GM12878 (cell line): ENCODE data around the gene MEAK7. TPM values are rescaled to one million over a fixed set of nuclear protein-coding genes. Genes with fewer than 3 reads are reported as not detected.
A peak's percentile ranks its signal among the peaks of the same experiment; 100 is the strongest.

Experiments used
- ATAC-seq: fragments of 200-7000 bp; cut with Tn5 transposase; 3 replicates; pipeline ENCODE4 v1.9.1; 2020; ENCODE audit warnings: mild to moderate bottlenecking, moderate library complexity
- BruUV-seq: library from RNA; stranded (reverse); fragments of 400-500 nt; replicated peaks from 2 replicates; lab custom pipeline; 2021; lab: Mats Ljungman, UMichigan
- CTCF ChIA-PET: fragments of 300-600 bp; sonication (Branson Sonifier 250); formaldehyde crosslinking; extraction: SDS; loops from one replicate; lab custom pipeline; 2021; ENCODE audit warnings: inconsistent platforms; lab: Yijun Ruan, JAX
- POLR2A ChIA-PET: fragments of 350-600 bp; formaldehyde crosslinking; extraction: SDS; loops from one replicate; lab custom pipeline; 2021; ENCODE audit warnings: inconsistent platforms; lab: Charles Lee
- RAD21 ChIA-PET: fragments of 300-600 bp; sonication (Branson Sonifier 250); formaldehyde crosslinking; loops from one replicate; lab custom pipeline; 2023; ENCODE audit warnings: antibody characterized with exemption; ENCODE audit not compliant: unreplicated experiment; lab: Charles Lee
- SMC1A ChIA-PET: fragments of 300-600 bp; sonication (Branson Sonifier 250); formaldehyde crosslinking; loops from one replicate; lab custom pipeline; 2023; ENCODE audit not compliant: unreplicated experiment, uncharacterized antibody; lab: Charles Lee
- DNase-seq: peaks from one replicate; pipeline ENCODE4 v3.0.0-alpha.2; 2011; ENCODE audit warnings: low read depth, low spot score
- FAIRE-seq: peaks from 3 replicates; lab custom pipeline; 2011; peaks lifted over from hg19 to GRCh38; lab: Jason Lieb, UNC
- H2AFZ ChIP-seq: 2 replicates; pipeline ENCODE4 v1.6.0; 2011; ENCODE audit warnings: low read depth, low read length, control low read depth; ENCODE audit not compliant: control insufficient read depth
- H3K27ac ChIP-seq: 2 replicates; pipeline ENCODE4 v1.5.1; 2011; ENCODE audit warnings: control low read depth; ENCODE audit not compliant: control insufficient read depth, insufficient read depth
- H3K27me3 ChIP-seq, 2 experiments: replicated peaks in 1 of 2; 2 replicates each; pipeline versions ENCODE4 v1.6.0 to v1.6.1; 2011; ENCODE audit warnings: low read length in 1 of 2; ENCODE audit not compliant: control insufficient read depth in 2 of 2, insufficient read depth in 2 of 2
- H3K36me3 ChIP-seq, 2 experiments: 2 replicates each; pipeline ENCODE4 v1.5.1; 2011; ENCODE audit warnings: low read length in 1 of 2; ENCODE audit not compliant: control insufficient read depth in 2 of 2, insufficient read depth in 2 of 2
- H3K4me1 ChIP-seq: 2 replicates; pipeline ENCODE4 v1.6.1; 2011; ENCODE audit warnings: mild to moderate bottlenecking, low read length, moderate library complexity, mixed read lengths; ENCODE audit not compliant: control insufficient read depth, insufficient read depth
- H3K4me2 ChIP-seq: 2 replicates; pipeline ENCODE4 v1.6.0; 2011; ENCODE audit warnings: control low read depth; ENCODE audit not compliant: control insufficient read depth, insufficient read depth
- H3K4me3 ChIP-seq: fragments of 200-600 bp; sonication (generic); 2 replicates; pipeline ENCODE4 v1.5.1; 2016
- H3K79me2 ChIP-seq: 2 replicates; pipeline ENCODE4 v1.6.0; 2011; ENCODE audit warnings: low read length; ENCODE audit not compliant: control insufficient read depth, insufficient read depth
- H3K9ac ChIP-seq: 2 replicates; pipeline ENCODE4 v1.8.0; 2011; ENCODE audit warnings: low read length, control low read depth, mixed read lengths; ENCODE audit not compliant: control insufficient read depth, insufficient read depth
- H3K9me3 ChIP-seq: replicated peaks from 3 replicates; pipeline ENCODE4 v1.5.1; 2011; ENCODE audit warnings: mild to moderate bottlenecking, low read length; ENCODE audit not compliant: control insufficient read depth, insufficient read depth
- H4K20me1 ChIP-seq: 2 replicates; pipeline ENCODE4 v1.6.0; 2011; ENCODE audit not compliant: control insufficient read depth, insufficient read depth
- BMI1 ChIP-seq: fragments of 450-650 bp; IDR thresholded peaks from 2 replicates; pipeline ENCODE4 v1.6.1; 2016; ENCODE audit warnings: mild to moderate bottlenecking, moderate library complexity, borderline replicate concordance
- CEBPZ ChIP-seq: fragments of 150-350 bp; IDR thresholded peaks from 2 replicates; pipeline ENCODE4 v1.6.1; 2016; ENCODE audit warnings: low read depth, low read length
- E2F4 ChIP-seq: IDR thresholded peaks from 2 replicates; pipeline ENCODE4 v1.6.1; 2012; ENCODE audit warnings: low read depth, low read length, improper control_type of control experiment
- POLR2AphosphoS2 ChIP-seq: IDR thresholded peaks from 2 replicates; pipeline ENCODE4 v1.6.1; 2011; ENCODE audit warnings: low read depth, mild to moderate bottlenecking, low read length, improper control_type of control experiment, moderate library complexity
- RAD51 ChIP-seq: fragments of 450-650 bp; IDR thresholded peaks from 2 replicates; pipeline ENCODE4 v1.6.1; 2016; ENCODE audit warnings: moderate library complexity, mild to moderate bottlenecking, inconsistent platforms
- RB1 ChIP-seq: fragments of 450-650 bp; formaldehyde crosslinking; IDR thresholded peaks from 2 replicates; pipeline ENCODE4 v1.6.1; 2017; ENCODE audit warnings: mild to moderate bottlenecking, borderline replicate concordance
- SMAD1 ChIP-seq: fragments of 450-650 bp; IDR thresholded peaks from 2 replicates; pipeline ENCODE4 v1.6.1; 2018; ENCODE audit warnings: mild to moderate bottlenecking, low read depth; ENCODE audit not compliant: partially characterized antibody
- SRF ChIP-seq, 2 experiments: IDR thresholded peaks; 2 replicates each; pipeline ENCODE4 v1.6.1; 2011; ENCODE audit warnings: low read depth in 2 of 2, low read length in 2 of 2, mild to moderate bottlenecking in 1 of 2, moderate library complexity in 1 of 2
- ZBTB33 ChIP-seq: fragments of 450-650 bp; IDR thresholded peaks from 2 replicates; pipeline ENCODE4 v1.6.1; 2017; ENCODE audit warnings: mild to moderate bottlenecking
- ZBTB4 ChIP-seq: fragments of 450-650 bp; formaldehyde crosslinking; IDR thresholded peaks from 2 replicates; pipeline ENCODE4 v1.4.0; 2022; ENCODE audit warnings: mild to moderate bottlenecking, moderate library complexity
- WGBS: methylation state at CpG from one replicate; pipeline ENCODE4 v1.1.6; 2016; ENCODE audit warnings: low lambda C conversion rate; ENCODE audit not compliant: insufficient replicate concordance, insufficient coverage; ENCODE audit errors: missing lambda C conversion rate; 5-methylcytosine and 5-hydroxymethylcytosine counted together
- in situ Hi-C: fragments of 300-500 bp; cut with MboI; formaldehyde crosslinking; loops from 9 replicates; pipeline ENCODE4 v1.14.3; 2018; ENCODE audit warnings: mixed read lengths
- intact Hi-C: fragments of 100-400 bp; cut with micrococcal nuclease; formaldehyde crosslinking; loops from one replicate; pipeline ENCODE4 v1.14.2; 2022; ENCODE audit not compliant: unreplicated experiment
- polyA plus RNA-seq, 11 experiments: library from polyadenylated mRNA; depleted of rRNA in 4 of 11; unstranded in 6 of 11; stranded (reverse) in 5 of 11; fragments of >200 nt; fragmentation: Nextera tagmentation in 4 of 11; fragmentation: Illumina TruSeq in 1 of 11; extraction: Ambion mirVana in 4 of 11; extraction: Trizol in 1 of 11; gene quantifications; 1 replicate in 1 of 11; 2 replicates in 10 of 11; pipeline versions ENCODE4 v1.2.1 to v1.2.3, GENCODE V29; 2011 to 2016; ENCODE audit warnings: inconsistent platforms in 2 of 11, missing spikeins in 2 of 11, low read depth in 1 of 11
- total RNA-seq, 4 experiments: library from RNA; depleted of rRNA in 3 of 4; stranded (reverse); fragments of >200 nt in 3 of 4; fragmentation: Illumina TruSeq in 1 of 4; extraction: Trizol in 1 of 4; gene quantifications; 2 replicates each; pipeline versions ENCODE4 v1.2.1 to v1.2.3, GENCODE V29; 2013 to 2021

MEAK7 gene
- total and polyA plus RNA-seq, 10 of the 15 experiments (the other 5 are each of a cell fraction or from before 2014, with no cell fraction given): 1.4 to 11.9 (median 6.4) TPM

GRCh38 chr16:84514295-84514873 lies 9.9 kb upstream of the MEAK7 start:
- no peak for DNase-seq
- TF ChIP-seq CEBPZ (no peak), E2F4 (no peak), BMI1 (peak; percentile 22; the same call in 1 of the 2 replicates), RAD51 (no peak), POLR2AphosphoS2 (no peak), ZBTB33 (no peak), ZBTB4 (peak; percentile 32; the same call in 1 of the 2 replicates), SRF (IDR thresholded peaks at IDR 0.05; ENCODE audit: low read depth in 2 of 2, low read length in 2 of 2) (no peak), RB1 (peak; percentile 53; the same call in 1 of the 2 replicates), SMAD1 (no peak)

More at GRCh38 chr16:84514295-84514873, 9.9 kb upstream of the MEAK7 start:
- CTCF ChIA-PET: interaction anchor here (0.6 to 11.6 kb wide), 18 partner anchors 8 to 224 kb away, joined by 3 to 299 read pairs (median 5); partner anchors contain the start of gene COTL1
- Histone ChIP-seq H3K27me3 (no peaks in the 10 kb centered on the region), H3K79me2 (peaks cover 2% of the 10 kb centered on the region; the same call in 1 of the 2 replicates), H3K4me1 (peaks cover 44% of the 10 kb centered on the region), H3K9me3 (no peaks in the 10 kb centered on the region), H3K4me3 (no peak overlapping the region), H4K20me1 (no peaks in the 10 kb centered on the region), H3K4me2 (peak overlapping the region; percentile 85), H2AFZ (peak overlapping the region; percentile 60), H3K27ac (peak overlapping the region; percentile 99), H3K36me3 (no peaks in the 10 kb centered on the region), H3K9ac (peak overlapping the region; percentile 92)
- WGBS: 28% methylated on average over 14 of the region's 14 CpGs
- TSS peak; percentile 100 for BruUV-seq
- RAD21 ChIA-PET: interaction anchor here (1.0 to 6.6 kb wide), 9 partner anchors 8 to 239 kb away, joined by 3 to 194 read pairs (median 7); partner anchors contain the start of gene COTL1
- in situ Hi-C loops: loop anchor here (5.0 to 25.0 kb wide), 3 partner anchors 108 to 448 kb away; no protein-coding TSS in a partner anchor
- intact Hi-C loops: loop anchor here (2.0 kb wide), 2 partner anchors 48 to 102 kb away; no protein-coding TSS in a partner anchor
- SMC1A ChIA-PET: interaction anchor here (0.6 to 13.2 kb wide), 18 partner anchors 8 to 240 kb away, joined by 3 to 183 read pairs (median 10); partner anchors contain the start of gene COTL1
- POLR2A ChIA-PET: interaction anchor here (0.6 to 5.8 kb wide), 10 partner anchors 77 to 234 kb away, joined by 3 to 60 read pairs (median 6); no protein-coding TSS in a partner anchor
- FAIRE-seq (no peak), ATAC-seq (peak; percentile 27; the same call in 2 of the 3 replicates)
